OCI-LY1 (cell line): Measurements from ENCODE around the gene CREB3L2.
A peak's percentile ranks its signal among the peaks of the same experiment; 100 is the strongest.

Source experiments
- H2AFZ ChIP-seq: fragments of 200-600 bp; sonication (generic), shearing (Covaris generic); 2 replicates; pipeline ENCODE4 v1.6.0; 2014; ENCODE audit warnings: antibody characterized with exemption, mild to moderate bottlenecking, low read length
- H3F3A ChIP-seq: fragments of 200-600 bp; sonication (generic), shearing (Covaris generic); 2 replicates; pipeline ENCODE4 v1.6.0; 2014; ENCODE audit warnings: mild to moderate bottlenecking, antibody characterized with exemption, low read length, moderate library complexity; ENCODE audit not compliant: insufficient read depth
- H3K27ac ChIP-seq: fragments of 200-600 bp; sonication (generic); 2 replicates; pipeline ENCODE4 v1.5.1; 2014; ENCODE audit warnings: low read length, mixed run types, mild to moderate bottlenecking, low read depth; ENCODE audit not compliant: poor library complexity, severe bottlenecking
- H3K27me3 ChIP-seq: fragments of 200-600 bp; sonication (generic); 2 replicates; pipeline ENCODE4 v1.6.0; 2014; ENCODE audit warnings: antibody characterized with exemption, mild to moderate bottlenecking, low read length, moderate library complexity; ENCODE audit not compliant: insufficient read depth
- H3K36me3 ChIP-seq: fragments of 200-600 bp; sonication (generic); 2 replicates; pipeline ENCODE4 v1.6.1; 2014; ENCODE audit warnings: mild to moderate bottlenecking, antibody characterized with exemption, low read length, moderate library complexity, mixed read lengths; ENCODE audit not compliant: insufficient read depth
- H3K4me1 ChIP-seq: fragments of 200-600 bp; sonication (generic); 2 replicates; pipeline ENCODE4 v1.5.1; 2014; ENCODE audit warnings: mild to moderate bottlenecking, low read length, moderate library complexity; ENCODE audit not compliant: insufficient read depth, severe bottlenecking
- H3K4me2 ChIP-seq: fragments of 200-600 bp; sonication (generic), shearing (Covaris generic); 2 replicates; pipeline ENCODE4 v1.6.1; 2014; ENCODE audit warnings: low read length
- H3K4me3 ChIP-seq: fragments of 200-600 bp; sonication (generic); 2 replicates; pipeline ENCODE4 v1.5.1; 2014; ENCODE audit warnings: low read length, low read depth, mild to moderate bottlenecking, mixed read lengths; ENCODE audit not compliant: poor library complexity, severe bottlenecking
- H3K79me2 ChIP-seq: fragments of 200-600 bp; shearing (Covaris generic); 2 replicates; pipeline ENCODE4 v1.6.1; 2016; ENCODE audit warnings: mixed run types, low read length, mixed read lengths; ENCODE audit not compliant: insufficient read depth
- H3K9ac ChIP-seq: fragments of 200-600 bp; sonication (generic), shearing (Covaris generic); 2 replicates; pipeline ENCODE4 v1.6.1; 2014; ENCODE audit warnings: mild to moderate bottlenecking, low read length, mixed read lengths
- H3K9me2 ChIP-seq: fragments of 200-600 bp; sonication (generic), shearing (Covaris generic); 2 replicates; pipeline ENCODE4 v1.6.1; 2014; ENCODE audit warnings: low read depth, mild to moderate bottlenecking, low read length, mixed read lengths
- H3K9me3 ChIP-seq: fragments of 200-600 bp; shearing (Covaris generic); 2 replicates; pipeline ENCODE4 v1.6.1; 2014; ENCODE audit warnings: low read length, mixed read lengths
- H4K20me1 ChIP-seq: fragments of 200-600 bp; sonication (generic), shearing (Covaris generic); 2 replicates; pipeline ENCODE4 v1.6.0; 2016; ENCODE audit warnings: mild to moderate bottlenecking, low read length; ENCODE audit not compliant: insufficient read depth
- CTCF ChIP-seq: fragments of 200-600 bp; sonication (generic), shearing (Covaris generic); IDR thresholded peaks from 2 replicates; pipeline ENCODE4 v1.5.1; 2017; ENCODE audit warnings: mild to moderate bottlenecking, antibody characterized with exemption, low read length, moderate library complexity, mixed read lengths
- EZH2 ChIP-seq: fragments of 200-600 bp; sonication (generic), shearing (Covaris generic); IDR thresholded peaks from 2 replicates; pipeline ENCODE4 v1.8.0; 2017; ENCODE audit warnings: borderline replicate concordance, mixed run types, mild to moderate bottlenecking, antibody characterized with exemption, low read length, moderate library complexity, mixed read lengths

Gene CREB3L2

DNA sequence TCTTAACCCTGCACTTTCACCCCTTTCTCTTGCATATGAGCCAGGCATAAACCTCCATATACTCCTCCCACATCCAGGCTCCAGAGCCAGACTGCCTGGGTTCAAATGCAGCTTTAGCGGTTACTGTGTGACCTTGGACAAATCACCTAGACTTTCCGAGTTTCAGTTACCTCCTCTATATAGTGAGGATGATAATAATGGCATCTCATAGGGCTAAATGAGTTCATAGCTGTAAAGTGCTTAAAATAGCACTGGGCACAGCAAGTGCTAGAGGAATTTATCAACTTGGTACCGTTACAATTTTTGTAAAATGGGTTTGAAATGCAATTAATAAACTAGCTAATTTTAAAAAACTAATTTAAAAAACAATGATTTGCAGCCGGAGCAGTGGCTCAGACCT lies 101.7 kb downstream of the CREB3L2 start:
- Histone ChIP-seq H3K27me3 (no peaks in the 10 kb centered on the region), H3K27ac (no peak overlapping the region), H2AFZ (no peak overlapping the region), H3K4me3 (no peak overlapping the region), H4K20me1 (no peaks in the 10 kb centered on the region), H3K4me1 (no peaks in the 10 kb centered on the region), H3K9ac (no peak overlapping the region), H3K9me3 (no peaks in the 10 kb centered on the region), H3K9me2 (no peaks in the 10 kb centered on the region), H3K4me2 (no peak overlapping the region), H3K36me3 (no peaks in the 10 kb centered on the region), H3F3A (no peaks in the 10 kb centered on the region), H3K79me2 (no peaks in the 10 kb centered on the region)
- TF ChIP-seq CTCF (no peak), EZH2 (no peak)

GRCh38 chr7:137898839-137899721 lies 102.8 kb downstream of the CREB3L2 start:
- no peak overlapping the region for H3K27ac ChIP-seq
- H3K79me2 ChIP-seq: no peaks in the 10 kb centered on the region
- no peaks in the 10 kb centered on the region for H3F3A ChIP-seq
- H4K20me1 ChIP-seq: no peaks in the 10 kb centered on the region
- no peaks in the 10 kb centered on the region for H3K9me2 ChIP-seq
- no peaks in the 10 kb centered on the region for H3K9me3 ChIP-seq
- H3K4me2 ChIP-seq: no peak overlapping the region; the same call in 1 of the 2 replicates
- TF ChIP-seq CTCF (peak; percentile 91), EZH2 (no peak)
- H3K4me3 ChIP-seq: no peak overlapping the region
- H3K9ac ChIP-seq: no peak overlapping the region
- no peaks in the 10 kb centered on the region for H3K4me1 ChIP-seq
- H3K27me3 ChIP-seq: no peaks in the 10 kb centered on the region
- no peak overlapping the region for H2AFZ ChIP-seq
- H3K36me3 ChIP-seq: no peaks in the 10 kb centered on the region

DNA sequence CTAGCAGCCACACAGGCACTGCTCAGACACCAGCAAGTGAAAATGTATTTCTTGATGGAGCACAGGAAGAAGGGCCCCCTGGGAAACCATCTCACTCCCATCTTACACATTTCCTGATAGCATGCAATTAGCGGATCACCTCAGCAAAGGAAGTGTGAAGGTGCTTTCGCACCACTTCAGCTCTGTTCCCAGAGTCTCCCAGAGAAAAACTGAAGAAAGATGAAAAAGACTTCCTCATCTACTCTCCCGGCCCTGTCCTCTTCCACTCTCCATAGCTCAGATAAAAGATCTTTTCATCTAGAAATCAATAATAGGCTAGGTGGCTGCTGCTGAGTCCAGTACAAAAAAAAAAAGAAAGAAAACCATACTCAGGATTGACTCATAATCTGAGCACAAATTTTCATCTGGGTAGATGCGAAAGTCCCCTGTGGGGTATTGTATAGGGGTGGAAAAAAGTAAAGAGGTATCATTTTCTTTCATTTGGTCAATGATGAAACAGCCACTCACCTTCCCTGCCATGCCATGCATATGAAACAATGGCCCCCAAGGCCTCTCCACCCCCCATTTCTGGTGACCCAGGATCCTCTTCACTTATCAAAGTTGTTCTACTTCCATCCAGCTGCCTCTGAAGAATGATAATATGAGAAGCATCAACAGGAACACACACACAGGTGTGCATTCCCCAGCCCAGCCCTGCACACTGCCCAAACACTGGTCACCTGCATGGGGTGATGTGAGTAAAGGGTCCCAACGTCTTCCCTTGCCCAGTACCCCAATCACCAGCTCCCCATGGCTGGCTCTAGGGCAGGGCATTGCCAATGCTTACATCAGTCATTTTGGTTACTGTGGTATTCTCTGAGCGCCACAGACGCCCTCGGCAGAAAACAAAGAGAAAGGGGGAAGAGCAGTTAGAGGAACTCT lies 106.3 kb downstream of the CREB3L2 start:
- Histone ChIP-seq H4K20me1 (no peaks in the 10 kb centered on the region), H3K27me3 (no peaks in the 10 kb centered on the region), H2AFZ (no peak overlapping the region), H3F3A (no peaks in the 10 kb centered on the region), H3K4me2 (no peak overlapping the region), H3K4me3 (no peak overlapping the region), H3K36me3 (no peaks in the 10 kb centered on the region), H3K9me2 (no peaks in the 10 kb centered on the region), H3K9ac (no peak overlapping the region), H3K9me3 (no peaks in the 10 kb centered on the region), H3K27ac (no peak overlapping the region), H3K79me2 (no peaks in the 10 kb centered on the region), H3K4me1 (no peaks in the 10 kb centered on the region)
- TF ChIP-seq EZH2 (no peak), CTCF (no peak)
